HepG2 (cell line): ENCODE data around the gene ALDH3B1. TPM values are rescaled to one million over a fixed set of nuclear protein-coding genes. Genes with fewer than 3 reads are reported as not detected.

Experiments used
- HDAC2 ChIP-seq: sonication (generic); formaldehyde crosslinking; IDR thresholded peaks from 2 replicates; pipeline ENCODE4 v1.4.0; 2020; ENCODE audit warnings: missing genetic modification reagents
- NR2F6 ChIP-seq, 2 experiments: IDR thresholded peaks; 2 replicates each; pipeline ENCODE4 v1.6.1; 2016; ENCODE audit warnings: antibody characterized with exemption in 1 of 2, mild to moderate bottlenecking in 1 of 2
- SIX4 ChIP-seq: sonication (generic); formaldehyde crosslinking; IDR thresholded peaks from 2 replicates; pipeline ENCODE4 v1.4.0; 2020; ENCODE audit warnings: missing genetic modification reagents
- TEAD3 ChIP-seq: optimal IDR thresholded peaks from 2 replicates; pipeline ENCODE3; 2016; ENCODE audit warnings: borderline replicate concordance
- ZNF124 ChIP-seq: sonication (generic); formaldehyde crosslinking; IDR thresholded peaks from 2 replicates; pipeline ENCODE4 v1.4.0; 2020; ENCODE audit warnings: missing genetic modification reagents
- ZNF138 ChIP-seq: sonication (generic); formaldehyde crosslinking; IDR thresholded peaks from 2 replicates; pipeline ENCODE4 v1.5.0; 2020; ENCODE audit warnings: mild to moderate bottlenecking, low read depth, missing genetic modification reagents
- ZNF263 ChIP-seq: sonication (generic); formaldehyde crosslinking; IDR thresholded peaks from 2 replicates; pipeline ENCODE4 v1.4.0; 2020; ENCODE audit warnings: missing genetic modification reagents
- polyA plus RNA-seq, 8 experiments: library from polyadenylated mRNA; depleted of rRNA in 3 of 8; stranded (reverse) in 7 of 8; unstranded in 1 of 8; fragments of >200 nt; fragmentation: Illumina TruSeq in 4 of 8; extraction: Trizol in 4 of 8; gene quantifications; 2 replicates each; pipeline versions ENCODE4 v1.2.1 to v1.2.3, GENCODE V29; 2011 to 2016; ENCODE audit warnings: low read depth in 4 of 8, missing spikeins in 1 of 8, mixed read lengths in 1 of 8; ENCODE audit not compliant: insufficient read depth in 1 of 8
- total RNA-seq, 5 experiments: library from RNA; depleted of rRNA; stranded (reverse); fragments of >200 nt; fragmentation: Illumina TruSeq; extraction: Trizol; gene quantifications; 2 replicates each; pipeline ENCODE4 v1.2.3, GENCODE V29; 2016; ENCODE audit warnings: low read depth in 1 of 5
- TF ChIP-seq, protein P1 (sequence below): sonication (generic); formaldehyde crosslinking; IDR thresholded peaks from 2 replicates; pipeline ENCODE4 v1.5.1; 2020; ENCODE audit warnings: mild to moderate bottlenecking, missing genetic modification reagents, borderline replicate concordance
- TF ChIP-seq, protein P2 (sequence below): IDR thresholded peaks from 2 replicates; pipeline ENCODE4 v1.6.1; 2016; ENCODE audit warnings: mild to moderate bottlenecking, missing biosample characterization, missing genetic modification reagents
- TF ChIP-seq, protein P3 (sequence below): sonication (generic); formaldehyde crosslinking; IDR thresholded peaks from 2 replicates; pipeline ENCODE4 v1.4.0; 2020; ENCODE audit warnings: missing genetic modification reagents
- TF ChIP-seq, protein P4 (sequence below): IDR thresholded peaks from 2 replicates; pipeline ENCODE4 v1.6.1; 2012; ENCODE audit warnings: low read depth, low read length, improper control_type of control experiment
- TF ChIP-seq, protein P5 (sequence below): conservative IDR thresholded peaks from 2 replicates; pipeline ENCODE4 v1.6.1; 2018; ENCODE audit warnings: missing genetic modification reagents

The ALDH3B1 gene
- total and polyA plus RNA-seq, 2 of the 13 experiments (the other 11 are each of a cell fraction or from before 2014, with no cell fraction given): 4.0 to 6.7 TPM

DNA sequence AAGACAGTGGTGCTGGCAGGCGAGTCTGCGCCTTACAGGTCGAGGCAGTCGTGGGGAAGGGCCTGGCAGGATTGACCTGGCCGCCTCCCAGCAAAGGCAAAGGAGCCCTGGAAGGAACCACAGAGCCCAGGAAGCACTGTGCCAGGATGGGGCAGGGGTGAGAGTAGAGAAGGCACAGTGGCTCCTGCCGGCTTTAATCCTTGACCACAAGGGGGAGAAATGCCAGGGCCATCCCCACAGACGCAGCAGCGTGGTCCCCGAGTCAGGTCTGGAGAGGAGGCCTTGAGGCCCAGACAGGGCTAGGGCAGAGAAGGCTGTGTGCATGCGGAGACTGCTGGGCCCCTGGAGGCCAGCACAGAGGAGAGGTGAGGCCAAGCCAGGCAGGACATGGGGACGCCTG, 10.4 kb downstream of the ALDH3B1 start (continued):
- TF ChIP-seq, protein P1, sequence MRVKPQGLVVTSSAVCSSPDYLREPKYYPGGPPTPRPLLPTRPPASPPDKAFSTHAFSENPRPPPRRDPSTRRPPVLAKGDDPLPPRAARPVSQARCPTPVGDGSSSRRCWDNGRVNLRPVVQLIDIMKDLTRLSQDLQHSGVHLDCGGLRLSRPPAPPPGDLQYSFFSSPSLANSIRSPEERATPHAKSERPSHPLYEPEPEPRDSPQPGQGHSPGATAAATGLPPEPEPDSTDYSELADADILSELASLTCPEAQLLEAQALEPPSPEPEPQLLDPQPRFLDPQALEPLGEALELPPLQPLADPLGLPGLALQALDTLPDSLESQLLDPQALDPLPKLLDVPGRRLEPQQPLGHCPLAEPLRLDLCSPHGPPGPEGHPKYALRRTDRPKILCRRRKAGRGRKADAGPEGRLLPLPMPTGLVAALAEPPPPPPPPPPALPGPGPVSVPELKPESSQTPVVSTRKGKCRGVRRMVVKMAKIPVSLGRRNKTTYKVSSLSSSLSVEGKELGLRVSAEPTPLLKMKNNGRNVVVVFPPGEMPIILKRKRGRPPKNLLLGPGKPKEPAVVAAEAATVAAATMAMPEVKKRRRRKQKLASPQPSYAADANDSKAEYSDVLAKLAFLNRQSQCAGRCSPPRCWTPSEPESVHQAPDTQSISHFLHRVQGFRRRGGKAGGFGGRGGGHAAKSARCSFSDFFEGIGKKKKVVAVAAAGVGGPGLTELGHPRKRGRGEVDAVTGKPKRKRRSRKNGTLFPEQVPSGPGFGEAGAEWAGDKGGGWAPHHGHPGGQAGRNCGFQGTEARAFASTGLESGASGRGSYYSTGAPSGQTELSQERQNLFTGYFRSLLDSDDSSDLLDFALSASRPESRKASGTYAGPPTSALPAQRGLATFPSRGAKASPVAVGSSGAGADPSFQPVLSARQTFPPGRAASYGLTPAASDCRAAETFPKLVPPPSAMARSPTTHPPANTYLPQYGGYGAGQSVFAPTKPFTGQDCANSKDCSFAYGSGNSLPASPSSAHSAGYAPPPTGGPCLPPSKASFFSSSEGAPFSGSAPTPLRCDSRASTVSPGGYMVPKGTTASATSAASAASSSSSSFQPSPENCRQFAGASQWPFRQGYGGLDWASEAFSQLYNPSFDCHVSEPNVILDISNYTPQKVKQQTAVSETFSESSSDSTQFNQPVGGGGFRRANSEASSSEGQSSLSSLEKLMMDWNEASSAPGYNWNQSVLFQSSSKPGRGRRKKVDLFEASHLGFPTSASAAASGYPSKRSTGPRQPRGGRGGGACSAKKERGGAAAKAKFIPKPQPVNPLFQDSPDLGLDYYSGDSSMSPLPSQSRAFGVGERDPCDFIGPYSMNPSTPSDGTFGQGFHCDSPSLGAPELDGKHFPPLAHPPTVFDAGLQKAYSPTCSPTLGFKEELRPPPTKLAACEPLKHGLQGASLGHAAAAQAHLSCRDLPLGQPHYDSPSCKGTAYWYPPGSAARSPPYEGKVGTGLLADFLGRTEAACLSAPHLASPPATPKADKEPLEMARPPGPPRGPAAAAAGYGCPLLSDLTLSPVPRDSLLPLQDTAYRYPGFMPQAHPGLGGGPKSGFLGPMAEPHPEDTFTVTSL (CRISPR knock-in tag): no peak
- TF ChIP-seq, protein P2, sequence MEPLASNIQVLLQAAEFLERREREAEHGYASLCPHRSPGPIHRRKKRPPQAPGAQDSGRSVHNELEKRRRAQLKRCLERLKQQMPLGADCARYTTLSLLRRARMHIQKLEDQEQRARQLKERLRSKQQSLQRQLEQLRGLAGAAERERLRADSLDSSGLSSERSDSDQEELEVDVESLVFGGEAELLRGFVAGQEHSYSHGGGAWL (CRISPR knock-in tag): peak; percentile 48; the same call in 1 of the 2 replicates
- TF ChIP-seq, protein P3, sequence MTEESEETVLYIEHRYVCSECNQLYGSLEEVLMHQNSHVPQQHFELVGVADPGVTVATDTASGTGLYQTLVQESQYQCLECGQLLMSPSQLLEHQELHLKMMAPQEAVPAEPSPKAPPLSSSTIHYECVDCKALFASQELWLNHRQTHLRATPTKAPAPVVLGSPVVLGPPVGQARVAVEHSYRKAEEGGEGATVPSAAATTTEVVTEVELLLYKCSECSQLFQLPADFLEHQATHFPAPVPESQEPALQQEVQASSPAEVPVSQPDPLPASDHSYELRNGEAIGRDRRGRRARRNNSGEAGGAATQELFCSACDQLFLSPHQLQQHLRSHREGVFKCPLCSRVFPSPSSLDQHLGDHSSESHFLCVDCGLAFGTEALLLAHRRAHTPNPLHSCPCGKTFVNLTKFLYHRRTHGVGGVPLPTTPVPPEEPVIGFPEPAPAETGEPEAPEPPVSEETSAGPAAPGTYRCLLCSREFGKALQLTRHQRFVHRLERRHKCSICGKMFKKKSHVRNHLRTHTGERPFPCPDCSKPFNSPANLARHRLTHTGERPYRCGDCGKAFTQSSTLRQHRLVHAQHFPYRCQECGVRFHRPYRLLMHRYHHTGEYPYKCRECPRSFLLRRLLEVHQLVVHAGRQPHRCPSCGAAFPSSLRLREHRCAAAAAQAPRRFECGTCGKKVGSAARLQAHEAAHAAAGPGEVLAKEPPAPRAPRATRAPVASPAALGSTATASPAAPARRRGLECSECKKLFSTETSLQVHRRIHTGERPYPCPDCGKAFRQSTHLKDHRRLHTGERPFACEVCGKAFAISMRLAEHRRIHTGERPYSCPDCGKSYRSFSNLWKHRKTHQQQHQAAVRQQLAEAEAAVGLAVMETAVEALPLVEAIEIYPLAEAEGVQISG (CRISPR knock-in tag): peak; percentile 49; the same call in 1 of the 2 replicates
- TF ChIP-seq HDAC2 (CRISPR knock-in tag) (peak; percentile 42; the same call in 1 of the 2 replicates), NR2F6 (IDR thresholded peaks at IDR 0.05) (no peak), NR2F6 (CRISPR knock-in tag; IDR thresholded peaks at IDR 0.05) (peak; percentile 47), ZNF263 (peak; percentile 24; the same call in 1 of the 2 replicates), SIX4 (no peak), TEAD3 (CRISPR knock-in tag) (peak; percentile 68), ZNF138 (CRISPR knock-in tag) (no peak), ZNF124 (CRISPR knock-in tag) (no peak)
- TF ChIP-seq, protein P4, sequence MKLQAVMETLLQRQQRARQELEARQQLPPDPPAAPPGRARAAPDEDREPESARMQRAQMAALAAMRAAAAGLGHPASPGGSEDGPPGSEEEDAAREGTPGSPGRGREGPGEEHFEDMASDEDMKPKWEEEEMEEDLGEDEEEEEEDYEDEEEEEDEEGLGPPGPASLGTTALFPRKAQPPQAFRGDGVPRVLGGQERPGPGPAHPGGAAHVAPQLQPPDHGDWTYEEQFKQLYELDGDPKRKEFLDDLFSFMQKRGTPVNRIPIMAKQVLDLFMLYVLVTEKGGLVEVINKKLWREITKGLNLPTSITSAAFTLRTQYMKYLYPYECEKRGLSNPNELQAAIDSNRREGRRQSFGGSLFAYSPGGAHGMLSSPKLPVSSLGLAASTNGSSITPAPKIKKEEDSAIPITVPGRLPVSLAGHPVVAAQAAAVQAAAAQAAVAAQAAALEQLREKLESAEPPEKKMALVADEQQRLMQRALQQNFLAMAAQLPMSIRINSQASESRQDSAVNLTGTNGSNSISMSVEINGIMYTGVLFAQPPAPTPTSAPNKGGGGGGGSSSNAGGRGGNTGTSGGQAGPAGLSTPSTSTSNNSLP: no peak
- TF ChIP-seq, protein P5, sequence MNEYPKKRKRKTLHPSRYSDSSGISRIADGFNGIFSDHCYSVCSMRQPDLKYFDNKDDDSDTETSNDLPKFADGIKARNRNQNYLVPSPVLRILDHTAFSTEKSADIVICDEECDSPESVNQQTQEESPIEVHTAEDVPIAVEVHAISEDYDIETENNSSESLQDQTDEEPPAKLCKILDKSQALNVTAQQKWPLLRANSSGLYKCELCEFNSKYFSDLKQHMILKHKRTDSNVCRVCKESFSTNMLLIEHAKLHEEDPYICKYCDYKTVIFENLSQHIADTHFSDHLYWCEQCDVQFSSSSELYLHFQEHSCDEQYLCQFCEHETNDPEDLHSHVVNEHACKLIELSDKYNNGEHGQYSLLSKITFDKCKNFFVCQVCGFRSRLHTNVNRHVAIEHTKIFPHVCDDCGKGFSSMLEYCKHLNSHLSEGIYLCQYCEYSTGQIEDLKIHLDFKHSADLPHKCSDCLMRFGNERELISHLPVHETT: no peak
- TF ChIP-seq, all 625 proteins: peak for 84
